KMS-11 (cell line): ENCODE measurements around the gene METRN.

Experiments
- H2AFZ ChIP-seq: fragments of 200-600 bp; sonication (generic); 2 replicates; pipeline ENCODE4 v1.6.1; 2016; ENCODE audit warnings: antibody characterized with exemption, mixed run types, low read depth
- H3K27ac ChIP-seq: fragments of 200-600 bp; sonication (generic); 2 replicates; pipeline ENCODE4 v1.6.1; 2016; ENCODE audit warnings: mild to moderate bottlenecking, mixed run types
- H3K27me3 ChIP-seq: fragments of 200-600 bp; sonication (generic); 2 replicates; pipeline ENCODE4 v1.6.1; 2017; ENCODE audit warnings: mild to moderate bottlenecking, low read depth, mixed run types, moderate library complexity; ENCODE audit not compliant: insufficient read depth
- H3K36me3 ChIP-seq: fragments of 200-600 bp; sonication (generic); 2 replicates; pipeline ENCODE4 v1.6.1; 2017; ENCODE audit warnings: mild to moderate bottlenecking, mixed run types; ENCODE audit not compliant: insufficient read depth
- H3K4me1 ChIP-seq: fragments of 200-600 bp; sonication (generic); 2 replicates; pipeline ENCODE4 v1.6.1; 2016; ENCODE audit warnings: mild to moderate bottlenecking, low read depth, mixed run types; ENCODE audit not compliant: poor library complexity, severe bottlenecking
- H3K4me2 ChIP-seq: fragments of 200-600 bp; sonication (generic); 2 replicates; pipeline ENCODE4 v1.7.0; 2016; ENCODE audit warnings: mild to moderate bottlenecking, mixed run types
- H3K4me3 ChIP-seq: fragments of 200-600 bp; sonication (generic); IDR thresholded peaks from 2 replicates; pipeline ENCODE4 v1.6.1; 2017; ENCODE audit warnings: low read depth, low read length, mixed read lengths; ENCODE audit not compliant: insufficient read depth
- H3K79me2 ChIP-seq: fragments of 200-600 bp; sonication (generic); 2 replicates; pipeline ENCODE4 v1.6.1; 2016; ENCODE audit warnings: low read depth, mixed run types; ENCODE audit not compliant: insufficient read depth
- H3K9ac ChIP-seq: fragments of 200-600 bp; sonication (generic); 2 replicates; pipeline ENCODE4 v1.6.1; 2016; ENCODE audit warnings: mild to moderate bottlenecking, mixed run types
- H4K20me1 ChIP-seq: fragments of 200-600 bp; sonication (generic); 2 replicates; pipeline ENCODE4 v1.6.1; 2016; ENCODE audit warnings: mild to moderate bottlenecking, mixed run types; ENCODE audit not compliant: insufficient read depth
- TF ChIP-seq, protein P1 (sequence below): fragments of 200-600 bp; sonication (generic); conservative IDR thresholded peaks from 2 replicates; pipeline ENCODE4 v1.6.1; 2017; ENCODE audit warnings: low read depth, mild to moderate bottlenecking, antibody characterized with exemption, low read length, moderate library complexity, mixed read lengths

METRN gene

DNA sequence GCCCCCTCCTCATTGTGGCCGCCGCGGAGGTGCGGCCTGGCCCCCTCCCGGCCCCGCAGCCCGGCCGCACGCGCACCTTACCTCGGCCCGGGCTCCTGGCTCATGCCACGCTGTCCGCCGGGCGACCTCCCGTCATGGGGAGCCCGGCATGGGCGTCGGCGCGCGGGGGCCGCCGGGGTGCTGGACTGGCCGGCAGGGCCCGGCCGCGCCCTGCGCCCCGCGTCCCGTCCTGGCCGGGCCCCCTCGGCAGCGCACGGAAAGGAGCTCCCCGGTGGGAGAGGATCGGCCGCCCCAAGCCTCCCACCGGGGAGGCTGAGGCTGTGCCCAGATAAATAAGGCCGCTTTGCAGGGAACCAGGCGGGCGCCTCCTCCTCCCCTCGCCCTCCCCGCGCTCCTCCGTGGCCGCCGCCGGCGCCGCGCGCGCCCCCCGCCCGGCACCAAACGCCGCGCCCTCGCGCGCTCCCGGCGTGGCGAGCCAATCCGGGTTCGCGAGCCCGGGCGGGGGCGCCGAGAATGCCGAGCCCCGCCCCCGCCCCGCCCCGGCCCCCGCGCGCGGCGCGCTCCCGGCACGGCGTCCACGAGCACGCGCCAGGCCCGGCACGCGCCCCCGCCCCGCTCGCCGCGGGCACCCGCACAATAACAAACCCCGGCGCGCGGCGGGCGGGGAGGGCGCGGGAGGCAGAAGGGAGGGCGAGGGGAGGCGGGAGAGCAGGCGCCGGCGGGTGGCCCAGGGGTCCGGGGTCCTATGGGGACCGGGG is 9.3 kb upstream of the METRN start, which contains the start of gene FBXL16:
Gene FBXL16, minus strand, starts transcription at position 371 of the 758 bp plus-strand sequence. CDS start 8,396 bp downstream, outside the sequence.
- Histone ChIP-seq H3K27ac (no peak within 1 kb of the TSS), H3K79me2 (no peaks in the 10 kb centered on the region), H3K4me3 (no peak within 1 kb of the TSS), H4K20me1 (no peaks in the 10 kb centered on the region), H2AFZ (no peak within 1 kb of the TSS), H3K36me3 (no peaks in the 10 kb centered on the region), H3K9ac (no peak within 1 kb of the TSS), H3K4me2 (no peak within 1 kb of the TSS), H3K4me1 (peaks cover 6% of the 10 kb centered on the region), H3K27me3 (peaks cover 88% of the 10 kb centered on the region)
- TF ChIP-seq, protein P1, sequence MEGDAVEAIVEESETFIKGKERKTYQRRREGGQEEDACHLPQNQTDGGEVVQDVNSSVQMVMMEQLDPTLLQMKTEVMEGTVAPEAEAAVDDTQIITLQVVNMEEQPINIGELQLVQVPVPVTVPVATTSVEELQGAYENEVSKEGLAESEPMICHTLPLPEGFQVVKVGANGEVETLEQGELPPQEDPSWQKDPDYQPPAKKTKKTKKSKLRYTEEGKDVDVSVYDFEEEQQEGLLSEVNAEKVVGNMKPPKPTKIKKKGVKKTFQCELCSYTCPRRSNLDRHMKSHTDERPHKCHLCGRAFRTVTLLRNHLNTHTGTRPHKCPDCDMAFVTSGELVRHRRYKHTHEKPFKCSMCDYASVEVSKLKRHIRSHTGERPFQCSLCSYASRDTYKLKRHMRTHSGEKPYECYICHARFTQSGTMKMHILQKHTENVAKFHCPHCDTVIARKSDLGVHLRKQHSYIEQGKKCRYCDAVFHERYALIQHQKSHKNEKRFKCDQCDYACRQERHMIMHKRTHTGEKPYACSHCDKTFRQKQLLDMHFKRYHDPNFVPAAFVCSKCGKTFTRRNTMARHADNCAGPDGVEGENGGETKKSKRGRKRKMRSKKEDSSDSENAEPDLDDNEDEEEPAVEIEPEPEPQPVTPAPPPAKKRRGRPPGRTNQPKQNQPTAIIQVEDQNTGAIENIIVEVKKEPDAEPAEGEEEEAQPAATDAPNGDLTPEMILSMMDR: no peak

DNA sequence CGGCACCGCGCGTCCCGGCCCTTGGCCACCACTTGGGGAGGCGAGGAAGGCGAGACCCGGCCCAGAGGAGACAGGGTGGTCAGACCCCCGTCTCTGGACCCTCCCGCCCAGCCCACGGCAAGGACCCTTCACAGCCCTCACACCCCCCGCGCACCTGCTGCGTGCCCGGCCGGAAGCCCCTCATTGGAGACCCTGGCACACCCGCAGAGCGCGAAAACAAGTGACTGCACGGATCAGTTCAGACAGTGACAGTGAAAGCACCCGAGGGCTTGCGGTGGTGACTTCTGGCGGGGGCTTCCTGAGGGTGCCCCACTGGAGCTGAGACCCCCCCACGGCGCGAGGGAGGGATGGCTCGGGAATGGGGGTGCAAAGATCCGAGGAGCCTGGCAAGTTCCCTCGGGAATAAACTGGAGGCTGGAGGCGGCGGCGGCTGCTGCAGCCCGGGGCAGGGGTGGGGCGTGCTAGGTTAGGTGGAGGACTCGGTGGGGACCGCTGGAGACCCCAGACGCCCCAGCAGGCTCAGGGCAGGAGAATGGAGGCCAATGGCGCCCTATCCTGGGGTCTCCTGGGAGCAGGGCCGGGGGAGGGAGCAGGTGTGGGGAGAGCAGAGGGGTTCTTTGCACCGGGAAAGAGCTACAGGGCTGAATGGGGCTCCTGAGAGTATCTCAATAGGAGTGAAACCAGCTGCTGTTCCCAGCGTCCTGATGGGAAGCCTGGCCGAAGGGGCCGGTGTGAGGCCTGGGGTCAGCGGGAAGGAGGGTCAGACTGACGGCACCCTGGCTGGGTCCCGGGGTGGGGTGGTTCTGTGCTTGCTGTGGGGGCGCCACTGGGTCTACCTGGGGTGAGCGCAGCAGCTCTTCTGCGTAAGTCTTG is 8.5 kb upstream of the METRN start:
- Histone ChIP-seq H3K27ac (no peak overlapping the region), H3K9ac (no peak overlapping the region), H3K36me3 (no peaks in the 10 kb centered on the region), H3K4me2 (no peak overlapping the region), H3K79me2 (no peaks in the 10 kb centered on the region), H4K20me1 (no peaks in the 10 kb centered on the region), H3K27me3 (peaks cover 88% of the 10 kb centered on the region), H2AFZ (no peak overlapping the region), H3K4me1 (peaks cover 14% of the 10 kb centered on the region), H3K4me3 (no peak overlapping the region)
- TF ChIP-seq, protein P1: no peak

DNA sequence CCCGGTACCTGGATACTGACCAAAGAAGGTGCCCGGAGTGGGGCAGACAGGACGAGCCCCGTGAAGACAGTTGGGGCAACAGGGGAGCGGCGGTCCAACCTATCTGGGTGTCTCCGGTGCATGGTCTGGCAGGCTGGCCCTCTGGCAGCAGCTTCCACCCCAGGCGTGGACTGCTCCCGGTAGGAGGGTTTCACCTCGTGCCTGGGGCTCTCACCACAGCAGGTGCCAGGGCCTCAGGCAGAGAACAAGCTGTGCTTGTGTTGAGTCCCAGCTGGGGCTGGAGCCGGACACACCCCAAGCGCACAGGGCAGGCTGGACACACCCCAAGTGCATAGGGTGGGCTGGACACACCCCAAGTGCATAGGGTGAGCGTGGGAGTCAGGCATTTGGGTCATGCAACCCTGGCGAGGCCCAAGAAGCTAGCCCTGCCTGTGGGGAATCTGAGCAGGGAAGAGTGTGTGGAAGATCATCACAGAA is 7.8 kb upstream of the METRN start:
- H3K4me2 ChIP-seq: no peak overlapping the region
- TF ChIP-seq, protein P1: no peak
- no peaks in the 10 kb centered on the region for H3K36me3 ChIP-seq
- peaks cover 88% of the 10 kb centered on the region for H3K27me3 ChIP-seq
- no peaks in the 10 kb centered on the region for H3K79me2 ChIP-seq
- no peak overlapping the region for H3K27ac ChIP-seq
- no peaks in the 10 kb centered on the region for H4K20me1 ChIP-seq
- no peak overlapping the region for H2AFZ ChIP-seq
- H3K4me1 ChIP-seq: peaks cover 21% of the 10 kb centered on the region
- H3K9ac ChIP-seq: no peak overlapping the region
- H3K4me3 ChIP-seq: no peak overlapping the region

DNA sequence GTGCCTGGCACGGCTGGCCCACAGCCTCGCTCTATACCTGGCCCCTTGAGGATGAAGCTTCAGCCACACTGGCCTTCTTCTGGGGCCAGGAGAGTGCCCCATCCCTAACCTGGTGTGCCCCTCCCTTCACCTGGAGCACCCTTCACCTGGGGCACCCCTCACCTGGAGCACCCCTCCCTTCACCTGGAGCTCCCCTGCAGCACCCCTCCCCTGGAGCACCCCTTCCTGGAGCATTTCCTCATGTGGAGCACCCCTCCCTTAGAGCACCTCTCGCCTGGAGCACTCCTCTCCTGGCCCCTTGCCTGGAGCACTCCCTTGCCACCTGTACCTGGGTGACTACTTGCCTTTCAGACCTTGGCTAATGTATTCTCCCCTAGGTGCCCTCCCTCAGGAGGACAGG is 6.9 kb upstream of the METRN start:
- no peaks in the 10 kb centered on the region for H3K79me2 ChIP-seq
- no peaks in the 10 kb centered on the region for H3K36me3 ChIP-seq
- H3K27ac ChIP-seq: no peak overlapping the region
- no peak overlapping the region for H3K4me2 ChIP-seq
- peaks cover 88% of the 10 kb centered on the region for H3K27me3 ChIP-seq
- TF ChIP-seq, protein P1: no peak
- H4K20me1 ChIP-seq: no peaks in the 10 kb centered on the region
- no peak overlapping the region for H3K9ac ChIP-seq
- no peak overlapping the region for H2AFZ ChIP-seq
- peaks cover 21% of the 10 kb centered on the region for H3K4me1 ChIP-seq
- H3K4me3 ChIP-seq: no peak overlapping the region
